HEK293 (cell line): ENCODE results near the gene UPF2.

Experiments
- GLIS1 ChIP-seq: fragments of 450-650 bp; formaldehyde crosslinking; IDR thresholded peaks from 2 replicates; pipeline ENCODE4 v1.5.1; 2016; ENCODE audit warnings: missing biosample characterization, missing genetic modification characterization
- GLIS2 ChIP-seq: fragments of 450-650 bp; formaldehyde crosslinking; IDR thresholded peaks from 2 replicates; pipeline ENCODE4 v1.5.1; 2016; ENCODE audit warnings: missing biosample characterization, missing genetic modification characterization
- HOXA7 ChIP-seq: sonication (generic); formaldehyde crosslinking; IDR thresholded peaks from 2 replicates; pipeline ENCODE4 v1.8.1; 2022; ENCODE audit warnings: missing genetic modification reagents, borderline replicate concordance
- KLF10 ChIP-seq: fragments of 450-650 bp; IDR thresholded peaks from 2 replicates; pipeline ENCODE4 v1.5.1; 2018; ENCODE audit warnings: missing biosample characterization, mild to moderate bottlenecking, missing genetic modification characterization
- KLF8 ChIP-seq: fragments of 450-650 bp; formaldehyde crosslinking; IDR thresholded peaks from 2 replicates; pipeline ENCODE4 v1.5.1; 2016; ENCODE audit warnings: missing biosample characterization, missing genetic modification characterization
- PBX3 ChIP-seq: sonication (generic); formaldehyde crosslinking; IDR thresholded peaks from 2 replicates; pipeline ENCODE4 v1.8.1; 2022; ENCODE audit warnings: mild to moderate bottlenecking, moderate library complexity, missing genetic modification reagents
- SETDB1 ChIP-seq: IDR thresholded peaks from one replicate; pipeline ENCODE4 v1.6.1; 2017; ENCODE audit warnings: mild to moderate bottlenecking, low read length, moderate library complexity, mixed read lengths; ENCODE audit not compliant: insufficient read length
- SP7 ChIP-seq: fragments of 450-650 bp; formaldehyde crosslinking; IDR thresholded peaks from 2 replicates; pipeline ENCODE4 v1.5.1; 2016; ENCODE audit warnings: missing biosample characterization, missing genetic modification characterization
- TCF7L2 ChIP-seq: IDR thresholded peaks from 2 replicates; pipeline ENCODE4 v1.6.1; 2011; ENCODE audit warnings: low read depth, mild to moderate bottlenecking, inconsistent platforms, low read length, moderate library complexity, borderline replicate concordance
- ZBTB11 ChIP-seq: fragments of 450-650 bp; formaldehyde crosslinking; conservative IDR thresholded peaks from 2 replicates; pipeline ENCODE4 v1.5.1; 2016; ENCODE audit warnings: low read depth, missing biosample characterization, missing genetic modification characterization
- ZBTB17 ChIP-seq: fragments of 450-650 bp; formaldehyde crosslinking; IDR thresholded peaks from 2 replicates; pipeline ENCODE4 v1.5.1; 2016; ENCODE audit warnings: missing biosample characterization, missing genetic modification characterization
- ZBTB48 ChIP-seq: fragments of 450-650 bp; formaldehyde crosslinking; IDR thresholded peaks from 2 replicates; pipeline ENCODE4 v1.5.1; 2016; ENCODE audit warnings: missing biosample characterization, missing genetic modification characterization
- ZFP69B ChIP-seq: fragments of 450-650 bp; formaldehyde crosslinking; IDR thresholded peaks from 2 replicates; pipeline ENCODE4 v1.5.1; 2016; ENCODE audit warnings: missing biosample characterization, missing genetic modification characterization
- ZNF121 ChIP-seq: fragments of 450-650 bp; formaldehyde crosslinking; IDR thresholded peaks from 2 replicates; pipeline ENCODE4 v1.5.1; 2016; ENCODE audit warnings: missing biosample characterization, missing genetic modification characterization
- ZNF184 ChIP-seq: fragments of 450-650 bp; IDR thresholded peaks from 2 replicates; pipeline ENCODE4 v1.5.1; 2018; ENCODE audit warnings: missing biosample characterization, mild to moderate bottlenecking, missing genetic modification characterization
- ZNF19 ChIP-seq: fragments of 450-650 bp; formaldehyde crosslinking; IDR thresholded peaks from 2 replicates; pipeline ENCODE4; 2016; ENCODE audit warnings: missing biosample characterization, missing genetic modification characterization, low read depth
- ZNF214 ChIP-seq: fragments of 450-650 bp; formaldehyde crosslinking; IDR thresholded peaks from 2 replicates; pipeline ENCODE4 v1.5.1; 2017; ENCODE audit warnings: missing biosample characterization, mild to moderate bottlenecking, missing genetic modification characterization, borderline replicate concordance
- ZNF223 ChIP-seq: fragments of 450-650 bp; formaldehyde crosslinking; IDR thresholded peaks from 2 replicates; pipeline ENCODE4 v1.5.1; 2016; ENCODE audit warnings: missing biosample characterization, missing genetic modification characterization
- ZNF280D ChIP-seq: fragments of 450-650 bp; formaldehyde crosslinking; IDR thresholded peaks from 2 replicates; pipeline ENCODE4 v1.5.1; 2016; ENCODE audit warnings: missing biosample characterization, missing genetic modification characterization
- ZNF311 ChIP-seq: fragments of 450-650 bp; formaldehyde crosslinking; IDR thresholded peaks from 2 replicates; pipeline ENCODE4 v1.5.1; 2017; ENCODE audit warnings: missing biosample characterization, missing genetic modification characterization, borderline replicate concordance
- ZNF324 ChIP-seq: fragments of 450-650 bp; formaldehyde crosslinking; IDR thresholded peaks from 2 replicates; pipeline ENCODE4 v1.5.1; 2016; ENCODE audit warnings: missing biosample characterization, missing genetic modification characterization
- ZNF426 ChIP-seq: fragments of 450-650 bp; formaldehyde crosslinking; IDR thresholded peaks from 2 replicates; pipeline ENCODE4 v1.5.1; 2017; ENCODE audit warnings: missing biosample characterization, missing genetic modification characterization, mild to moderate bottlenecking, inconsistent platforms, moderate library complexity
- ZNF580 ChIP-seq: fragments of 450-650 bp; formaldehyde crosslinking; IDR thresholded peaks from 2 replicates; pipeline ENCODE4 v1.5.1; 2016; ENCODE audit warnings: missing biosample characterization, missing genetic modification characterization
- ZNF624 ChIP-seq: fragments of 450-650 bp; formaldehyde crosslinking; IDR thresholded peaks from 2 replicates; pipeline ENCODE4 v1.5.1; 2017; ENCODE audit warnings: missing biosample characterization, missing genetic modification characterization
- ZNF658 ChIP-seq: fragments of 450-650 bp; formaldehyde crosslinking; IDR thresholded peaks from 2 replicates; pipeline ENCODE4; 2016; ENCODE audit warnings: missing biosample characterization, missing genetic modification characterization
- ZNF792 ChIP-seq: fragments of 450-650 bp; formaldehyde crosslinking; IDR thresholded peaks from 2 replicates; pipeline ENCODE4 v1.5.1; 2016; ENCODE audit warnings: missing biosample characterization, missing genetic modification characterization
- ZSCAN23 ChIP-seq: fragments of 450-650 bp; formaldehyde crosslinking; IDR thresholded peaks from 2 replicates; pipeline ENCODE4 v1.5.1; 2016; ENCODE audit warnings: missing biosample characterization, missing genetic modification characterization
- TF ChIP-seq, protein P1 (sequence below): fragments of 450-650 bp; formaldehyde crosslinking; optimal IDR thresholded peaks from 2 replicates; pipeline ENCODE3; 2016; ENCODE audit warnings: missing biosample characterization, mild to moderate bottlenecking, missing genetic modification characterization
- TF ChIP-seq, protein P2 (sequence below): fragments of 450-650 bp; IDR thresholded peaks from 2 replicates; pipeline ENCODE4 v1.5.1; 2018; ENCODE audit warnings: missing biosample characterization, mild to moderate bottlenecking, missing genetic modification characterization

UPF2 gene

DNA sequence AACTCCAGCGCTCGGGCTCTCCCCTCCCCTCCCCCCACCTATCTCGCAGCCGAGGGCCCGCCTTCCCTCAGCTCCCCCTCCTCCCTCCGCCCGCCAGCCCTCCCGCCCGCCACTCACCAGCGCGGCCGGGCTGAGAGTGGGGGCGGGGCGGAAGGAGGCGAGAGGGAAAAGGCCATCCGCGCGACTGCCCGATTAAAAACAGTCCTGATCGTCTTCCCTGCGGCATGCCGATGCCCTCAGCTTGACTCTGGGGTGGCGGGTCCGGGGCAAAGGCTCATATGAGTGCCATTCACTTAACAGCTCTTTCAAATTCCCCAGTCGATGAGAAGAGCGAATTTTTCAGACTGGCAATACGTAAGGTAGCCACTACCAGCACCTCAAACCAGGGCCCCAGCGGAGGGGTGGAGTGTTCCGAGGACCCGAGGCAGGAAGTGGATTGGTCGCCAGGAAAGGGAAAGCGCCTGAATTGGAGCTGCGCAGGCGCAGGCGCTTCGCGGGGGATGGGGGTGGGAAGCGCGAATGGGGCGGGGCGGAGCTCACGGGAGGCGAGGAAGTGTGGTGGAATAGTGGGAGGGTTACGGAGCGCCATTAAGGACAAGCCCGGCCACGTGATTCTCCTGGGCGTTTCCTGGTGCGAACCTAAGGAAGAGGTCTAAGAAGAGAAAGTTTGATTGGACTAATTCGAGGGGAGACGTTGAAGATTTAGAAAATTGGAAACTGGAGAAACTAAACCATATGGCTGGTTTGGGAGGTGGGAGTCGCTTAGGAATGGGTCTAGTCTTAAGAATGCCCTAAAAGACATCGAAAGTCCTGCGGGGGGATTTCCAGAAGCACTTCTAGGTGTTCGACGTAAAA, at the start of gene UPF2 (continued):
- TF ChIP-seq ZNF19 (tag by site-specific recombination) (no peak), GLIS1 (tag by site-specific recombination) (peak; percentile 91), KLF10 (tag by site-specific recombination) (peak; percentile 61; the same call in 1 of the 2 replicates), SP7 (tag by site-specific recombination) (no peak; the same call in 1 of the 2 replicates), ZNF426 (tag by site-specific recombination) (no peak), ZBTB48 (no peak), GLIS2 (tag by site-specific recombination) (peak; percentile 95), ZNF658 (tag by site-specific recombination) (no peak), ZNF624 (no peak), ZBTB11 (no peak; the same call in 1 of the 2 replicates), HOXA7 (CRISPR knock-in tag) (no peak), ZNF214 (no peak), ZNF184 (tag by site-specific recombination) (peak; percentile 73; the same call in 1 of the 2 replicates), PBX3 (no peak), ZNF223 (tag by site-specific recombination) (no peak), KLF8 (tag by site-specific recombination) (peak; percentile 93), ZBTB17 (tag by site-specific recombination) (peak; percentile 82), ZFP69B (tag by site-specific recombination) (no peak), ZNF580 (tag by site-specific recombination) (no peak; the same call in 1 of the 2 replicates), TCF7L2 (no peak), ZNF280D (tag by site-specific recombination) (no peak), ZNF311 (tag by site-specific recombination) (no peak), SETDB1 (no peak), ZNF121 (no peak), ZNF324 (tag by site-specific recombination) (peak; percentile 65; the same call in 1 of the 2 replicates), ZSCAN23 (tag by site-specific recombination) (no peak), ZNF792 (tag by site-specific recombination) (no peak)
- TF ChIP-seq, protein P1, sequence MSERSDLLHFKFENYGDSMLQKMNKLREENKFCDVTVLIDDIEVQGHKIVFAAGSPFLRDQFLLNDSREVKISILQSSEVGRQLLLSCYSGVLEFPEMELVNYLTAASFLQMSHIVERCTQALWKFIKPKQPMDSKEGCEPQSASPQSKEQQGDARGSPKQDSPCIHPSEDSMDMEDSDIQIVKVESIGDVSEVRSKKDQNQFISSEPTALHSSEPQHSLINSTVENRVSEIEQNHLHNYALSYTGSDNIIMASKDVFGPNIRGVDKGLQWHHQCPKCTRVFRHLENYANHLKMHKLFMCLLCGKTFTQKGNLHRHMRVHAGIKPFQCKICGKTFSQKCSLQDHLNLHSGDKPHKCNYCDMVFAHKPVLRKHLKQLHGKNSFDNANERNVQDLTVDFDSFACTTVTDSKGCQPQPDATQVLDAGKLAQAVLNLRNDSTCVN (tag by site-specific recombination) = peak; percentile 24
- TF ChIP-seq, protein P2, sequence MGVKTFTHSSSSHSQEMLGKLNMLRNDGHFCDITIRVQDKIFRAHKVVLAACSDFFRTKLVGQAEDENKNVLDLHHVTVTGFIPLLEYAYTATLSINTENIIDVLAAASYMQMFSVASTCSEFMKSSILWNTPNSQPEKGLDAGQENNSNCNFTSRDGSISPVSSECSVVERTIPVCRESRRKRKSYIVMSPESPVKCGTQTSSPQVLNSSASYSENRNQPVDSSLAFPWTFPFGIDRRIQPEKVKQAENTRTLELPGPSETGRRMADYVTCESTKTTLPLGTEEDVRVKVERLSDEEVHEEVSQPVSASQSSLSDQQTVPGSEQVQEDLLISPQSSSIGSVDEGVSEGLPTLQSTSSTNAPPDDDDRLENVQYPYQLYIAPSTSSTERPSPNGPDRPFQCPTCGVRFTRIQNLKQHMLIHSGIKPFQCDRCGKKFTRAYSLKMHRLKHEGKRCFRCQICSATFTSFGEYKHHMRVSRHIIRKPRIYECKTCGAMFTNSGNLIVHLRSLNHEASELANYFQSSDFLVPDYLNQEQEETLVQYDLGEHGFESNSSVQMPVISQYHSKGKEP (tag by site-specific recombination) = 0 out of 2 replicates have a peak, but pooled peaks have one; percentile 9
